GM12878 (cell line): Measurements from ENCODE around the gene SLF1.

Source experiments
- CEBPB ChIP-seq, 2 experiments: fragments of 150-350 bp in 1 of 2; IDR thresholded peaks; 2 replicates each; pipeline ENCODE4 v1.6.1; 2012 to 2014; ENCODE audit warnings: low read depth in 2 of 2, low read length in 2 of 2, borderline replicate concordance in 1 of 2, inconsistent platforms in 1 of 2
- DPF2 ChIP-seq: fragments of 450-650 bp; IDR thresholded peaks from 2 replicates; pipeline ENCODE4 v1.6.1; 2017; ENCODE audit warnings: mild to moderate bottlenecking
- KLF5 ChIP-seq: fragments of 450-650 bp; IDR thresholded peaks from 2 replicates; pipeline ENCODE4 v1.6.1; 2014; ENCODE audit warnings: mild to moderate bottlenecking; ENCODE audit not compliant: partially characterized antibody
- MTA3 ChIP-seq: IDR thresholded peaks from 2 replicates; pipeline ENCODE4 v1.6.1; 2012; ENCODE audit warnings: low read length, inconsistent platforms, borderline replicate concordance
- POLR2A ChIP-seq: IDR thresholded peaks from 2 replicates; pipeline ENCODE4 v1.6.1; 2011; ENCODE audit warnings: low read depth, mild to moderate bottlenecking, low read length
- POLR2AphosphoS5 ChIP-seq: IDR thresholded peaks from 2 replicates; pipeline ENCODE4 v1.6.1; 2011; ENCODE audit warnings: mild to moderate bottlenecking, low read length, inconsistent platforms
- RFX5 ChIP-seq: IDR thresholded peaks from 2 replicates; pipeline ENCODE4 v1.6.1; 2011; ENCODE audit warnings: low read depth, low read length, improper control_type of control experiment
- TARDBP ChIP-seq: IDR thresholded peaks from 2 replicates; pipeline ENCODE4 v1.6.1; 2016; ENCODE audit warnings: borderline replicate concordance
- ZNF207 ChIP-seq: fragments of 450-650 bp; IDR thresholded peaks from 2 replicates; pipeline ENCODE4 v1.6.1; 2014; ENCODE audit warnings: antibody characterized with exemption, mild to moderate bottlenecking, borderline replicate concordance
- TF ChIP-seq, protein P1 (sequence below): IDR thresholded peaks from 2 replicates; pipeline ENCODE4 v1.6.1; 2011; ENCODE audit warnings: low read depth, mild to moderate bottlenecking, low read length, moderate library complexity, borderline replicate concordance; ENCODE audit errors: extremely low read depth
- TF ChIP-seq, protein P2 (sequence below), 3 experiments: IDR thresholded peaks in 2 of 3; conservative IDR thresholded peaks in 1 of 3; 2 replicates each; pipeline ENCODE4 v1.5.1; 2011; ENCODE audit warnings: low read depth in 3 of 3, low read length in 3 of 3, mild to moderate bottlenecking in 3 of 3, control low read depth in 2 of 3, moderate library complexity in 2 of 3, inconsistent platforms in 1 of 3, mixed read lengths in 1 of 3; ENCODE audit not compliant: control insufficient read depth in 2 of 3, insufficient read depth in 1 of 3; ENCODE audit errors: extremely low read depth in 1 of 3
- TF ChIP-seq, protein P3 (sequence below): fragments of 450-650 bp; IDR thresholded peaks from 2 replicates; pipeline ENCODE4 v1.6.1; 2017; ENCODE audit warnings: mild to moderate bottlenecking
- TF ChIP-seq, protein P4 (sequence below): fragments of 450-650 bp; IDR thresholded peaks from 2 replicates; pipeline ENCODE4 v1.6.1; 2017; ENCODE audit warnings: mild to moderate bottlenecking, moderate library complexity

DNA sequence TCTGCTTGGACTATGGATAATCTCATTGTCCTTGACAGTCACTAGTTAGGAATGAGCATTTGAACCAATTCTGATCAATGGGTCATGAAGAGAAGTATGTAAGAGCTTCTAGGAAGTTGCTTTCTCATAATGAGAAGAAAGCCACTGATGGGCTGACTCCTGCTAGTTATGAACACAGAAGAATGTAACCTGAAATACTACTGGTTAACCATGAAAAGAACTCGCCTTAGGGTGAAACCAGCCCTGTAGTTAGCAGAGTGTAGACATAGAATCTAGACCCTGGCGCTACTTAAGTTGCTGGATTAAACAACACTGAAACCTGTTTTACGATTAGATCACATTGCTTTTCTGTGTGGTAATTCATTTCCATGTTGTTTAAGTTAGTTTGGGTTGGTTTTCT lies 26.6 kb downstream of the SLF1 start:
- TF ChIP-seq ZNF207 (no peak), DPF2 (no peak), POLR2A (no peak), MTA3 (no peak), POLR2AphosphoS5 (no peak), KLF5 (no peak), RFX5 (no peak), CEBPB (IDR thresholded peaks at IDR 0.05; ENCODE audit: borderline replicate concordance in 1 of 2, low read depth in 2 of 2, low read length in 2 of 2) (no peak), TARDBP (no peak)
- TF ChIP-seq, protein P1, sequence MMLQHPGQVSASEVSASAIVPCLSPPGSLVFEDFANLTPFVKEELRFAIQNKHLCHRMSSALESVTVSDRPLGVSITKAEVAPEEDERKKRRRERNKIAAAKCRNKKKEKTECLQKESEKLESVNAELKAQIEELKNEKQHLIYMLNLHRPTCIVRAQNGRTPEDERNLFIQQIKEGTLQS = no peak
- TF ChIP-seq, protein P2, sequence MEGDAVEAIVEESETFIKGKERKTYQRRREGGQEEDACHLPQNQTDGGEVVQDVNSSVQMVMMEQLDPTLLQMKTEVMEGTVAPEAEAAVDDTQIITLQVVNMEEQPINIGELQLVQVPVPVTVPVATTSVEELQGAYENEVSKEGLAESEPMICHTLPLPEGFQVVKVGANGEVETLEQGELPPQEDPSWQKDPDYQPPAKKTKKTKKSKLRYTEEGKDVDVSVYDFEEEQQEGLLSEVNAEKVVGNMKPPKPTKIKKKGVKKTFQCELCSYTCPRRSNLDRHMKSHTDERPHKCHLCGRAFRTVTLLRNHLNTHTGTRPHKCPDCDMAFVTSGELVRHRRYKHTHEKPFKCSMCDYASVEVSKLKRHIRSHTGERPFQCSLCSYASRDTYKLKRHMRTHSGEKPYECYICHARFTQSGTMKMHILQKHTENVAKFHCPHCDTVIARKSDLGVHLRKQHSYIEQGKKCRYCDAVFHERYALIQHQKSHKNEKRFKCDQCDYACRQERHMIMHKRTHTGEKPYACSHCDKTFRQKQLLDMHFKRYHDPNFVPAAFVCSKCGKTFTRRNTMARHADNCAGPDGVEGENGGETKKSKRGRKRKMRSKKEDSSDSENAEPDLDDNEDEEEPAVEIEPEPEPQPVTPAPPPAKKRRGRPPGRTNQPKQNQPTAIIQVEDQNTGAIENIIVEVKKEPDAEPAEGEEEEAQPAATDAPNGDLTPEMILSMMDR (IDR thresholded peaks at IDR 0.05 in 2 of 3, conservative IDR thresholded peaks at IDR 0.05 in 1 of 3; ENCODE audit: control insufficient read depth in 2 of 3, extremely low read depth in 1 of 3, insufficient read depth in 1 of 3, low read depth in 3 of 3, low read length in 3 of 3) = no peak
- TF ChIP-seq, protein P3, sequence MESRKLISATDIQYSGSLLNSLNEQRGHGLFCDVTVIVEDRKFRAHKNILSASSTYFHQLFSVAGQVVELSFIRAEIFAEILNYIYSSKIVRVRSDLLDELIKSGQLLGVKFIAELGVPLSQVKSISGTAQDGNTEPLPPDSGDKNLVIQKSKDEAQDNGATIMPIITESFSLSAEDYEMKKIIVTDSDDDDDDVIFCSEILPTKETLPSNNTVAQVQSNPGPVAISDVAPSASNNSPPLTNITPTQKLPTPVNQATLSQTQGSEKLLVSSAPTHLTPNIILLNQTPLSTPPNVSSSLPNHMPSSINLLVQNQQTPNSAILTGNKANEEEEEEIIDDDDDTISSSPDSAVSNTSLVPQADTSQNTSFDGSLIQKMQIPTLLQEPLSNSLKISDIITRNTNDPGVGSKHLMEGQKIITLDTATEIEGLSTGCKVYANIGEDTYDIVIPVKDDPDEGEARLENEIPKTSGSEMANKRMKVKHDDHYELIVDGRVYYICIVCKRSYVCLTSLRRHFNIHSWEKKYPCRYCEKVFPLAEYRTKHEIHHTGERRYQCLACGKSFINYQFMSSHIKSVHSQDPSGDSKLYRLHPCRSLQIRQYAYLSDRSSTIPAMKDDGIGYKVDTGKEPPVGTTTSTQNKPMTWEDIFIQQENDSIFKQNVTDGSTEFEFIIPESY = no peak
- TF ChIP-seq, protein P4, sequence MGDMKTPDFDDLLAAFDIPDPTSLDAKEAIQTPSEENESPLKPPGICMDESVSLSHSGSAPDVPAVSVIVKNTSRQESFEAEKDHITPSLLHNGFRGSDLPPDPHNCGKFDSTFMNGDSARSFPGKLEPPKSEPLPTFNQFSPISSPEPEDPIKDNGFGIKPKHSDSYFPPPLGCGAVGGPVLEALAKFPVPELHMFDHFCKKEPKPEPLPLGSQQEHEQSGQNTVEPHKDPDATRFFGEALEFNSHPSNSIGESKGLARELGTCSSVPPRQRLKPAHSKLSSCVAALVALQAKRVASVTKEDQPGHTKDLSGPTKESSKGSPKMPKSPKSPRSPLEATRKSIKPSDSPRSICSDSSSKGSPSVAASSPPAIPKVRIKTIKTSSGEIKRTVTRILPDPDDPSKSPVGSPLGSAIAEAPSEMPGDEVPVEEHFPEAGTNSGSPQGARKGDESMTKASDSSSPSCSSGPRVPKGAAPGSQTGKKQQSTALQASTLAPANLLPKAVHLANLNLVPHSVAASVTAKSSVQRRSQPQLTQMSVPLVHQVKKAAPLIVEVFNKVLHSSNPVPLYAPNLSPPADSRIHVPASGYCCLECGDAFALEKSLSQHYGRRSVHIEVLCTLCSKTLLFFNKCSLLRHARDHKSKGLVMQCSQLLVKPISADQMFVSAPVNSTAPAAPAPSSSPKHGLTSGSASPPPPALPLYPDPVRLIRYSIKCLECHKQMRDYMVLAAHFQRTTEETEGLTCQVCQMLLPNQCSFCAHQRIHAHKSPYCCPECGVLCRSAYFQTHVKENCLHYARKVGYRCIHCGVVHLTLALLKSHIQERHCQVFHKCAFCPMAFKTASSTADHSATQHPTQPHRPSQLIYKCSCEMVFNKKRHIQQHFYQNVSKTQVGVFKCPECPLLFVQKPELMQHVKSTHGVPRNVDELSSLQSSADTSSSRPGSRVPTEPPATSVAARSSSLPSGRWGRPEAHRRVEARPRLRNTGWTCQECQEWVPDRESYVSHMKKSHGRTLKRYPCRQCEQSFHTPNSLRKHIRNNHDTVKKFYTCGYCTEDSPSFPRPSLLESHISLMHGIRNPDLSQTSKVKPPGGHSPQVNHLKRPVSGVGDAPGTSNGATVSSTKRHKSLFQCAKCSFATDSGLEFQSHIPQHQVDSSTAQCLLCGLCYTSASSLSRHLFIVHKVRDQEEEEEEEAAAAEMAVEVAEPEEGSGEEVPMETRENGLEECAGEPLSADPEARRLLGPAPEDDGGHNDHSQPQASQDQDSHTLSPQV = no peak
